Pancreas (tissue), 10 donors: ENCODE measurements around the gene SUSD3. TPM values are rescaled to one million over a fixed set of nuclear protein-coding genes. Genes with fewer than 3 reads are reported as not detected.

Experiments
- ATAC-seq, 4 donors: fragments of 200-7000 bp; cut with Tn5 transposase; one replicate each; pipeline versions ENCODE4 v1.8.0 to v1.9.1; 2020; ENCODE audit warnings: mild to moderate bottlenecking in 4 of 4, moderate library complexity in 4 of 4
- DNase-seq, 6 donors: peaks; one replicate each; pipeline ENCODE4 v3.0.0-alpha.2; 2020
- FAIRE-seq: peaks from 2 replicates; lab custom pipeline; 2012; peaks lifted over from hg19 to GRCh38; lab: Jason Lieb, UNC
- H3K27ac ChIP-seq, 4 donors: fragments of 200-600 bp; sonication (generic); 1 replicate in 3 of 4; 2 replicates in 1 of 4; pipeline versions ENCODE4 v1.5.0 to v1.8.0; 2020
- H3K27me3 ChIP-seq, 4 donors: fragments of 200-600 bp; one replicate each; pipeline ENCODE4 v1.8.0; 2021
- H3K36me3 ChIP-seq, 3 donors: fragments of 200-600 bp; sonication (generic) in 1 of 3; one replicate each; pipeline versions ENCODE4 v1.5.0 to v1.8.0; 2020 to 2021
- H3K4me1 ChIP-seq, 3 donors: fragments of 200-600 bp; one replicate each; pipeline ENCODE4 v1.8.0; 2021
- H3K4me3 ChIP-seq, 4 donors: fragments of 200-600 bp; sonication (generic) in 2 of 4; one replicate each; pipeline versions ENCODE4 v1.5.0 to v1.8.0; 2020 to 2021
- H3K9me3 ChIP-seq, 4 donors: fragments of 200-600 bp; one replicate each; pipeline ENCODE4 v1.8.0; 2021
- CTCF ChIP-seq, 4 donors: fragments of 200-600 bp; sonication (generic) in 3 of 4; IDR thresholded peaks; one replicate each; pipeline versions ENCODE4 v1.5.0 to v1.8.0; 2021; ENCODE audit warnings: antibody characterized with exemption in 4 of 4
- WGBS, 2 donors: extraction: QIAGEN DNeasy Blood & Tissue Kit; methylation state at CpG; one replicate each; pipeline ENCODE4 v1.1.7; 2013; 5-methylcytosine and 5-hydroxymethylcytosine counted together
- intact Hi-C, 3 donors: fragments of 100-400 bp; cut with DNase I; formaldehyde crosslinking; loops; one replicate each; pipeline versions ENCODE4 v1.11.1 to v1.14.2; 2022
- polyA plus RNA-seq, 2 donors: library from polyadenylated mRNA; stranded (reverse); fragments of 200-250 nt; gene quantifications; one replicate each; pipeline ENCODE4 v1.2.3, GENCODE V29; 2013
- total RNA-seq, 6 donors: library from RNA; stranded (reverse); fragmentation: NEBNext Ultra II Directional in 4 of 6; extraction: Animal tissue kit (Norgen Biotek cat#: 25700) in 4 of 6; gene quantifications; one replicate each; pipeline versions ENCODE4 v1.2.1 to v1.2.4, GENCODE V29; 2021 to 2023
- donor health status: healthy with polysubstance abuse.
- donor health status: DM: no; HTN: no; CAD: no; lungs with moderate emphysema.
- donor health status: DM: no; HTN: no; CAD: no.
- donor health status: control.
- donor health status: control.
- donor health status: Bipolar disorder and iron deficiency.
- donor health status: DM: yes; HTN: yes; CAD: no.
- donor health status: DM: no; HTN: no; CAD: no.
- donor health status: DM: no; HTN: no; CAD: no.
- donor health status: DM: yes; HTN: yes; CAD: no.

Gene SUSD3
- total and polyA plus RNA-seq, 8 donors: 0.16 to 2.8 (median 0.80) TPM

GRCh38 chr9:93132946-93133680 is 74.6 kb downstream of the SUSD3 start:
- WGBS, 2 donors: 10 to 12% methylated on average over 21 of the region's 21 CpGs
- no peaks in the 10 kb centered on the region for H3K9me3 ChIP-seq
- FAIRE-seq: no peak

GRCh38 chr9:93133681-93134014 is 75.1 kb downstream of the SUSD3 start:
- no peak for TF ChIP-seq CTCF (IDR thresholded peaks at IDR 0.05)
- intact Hi-C loops: no loop called here
- DNase-seq (peak; percentile 74 to 89 (median 84)), FAIRE-seq (no peak), ATAC-seq (peak; percentile 71 to 81 (median 79))
- H3K27ac ChIP-seq: peak overlapping the region; percentile 84 to 95 (median 94)
- WGBS, 2 donors: 1% methylated on average over 31 to 34 of the region's 34 CpGs
- H3K4me3 ChIP-seq: peak overlapping the region; percentile 76 to 94 (median 90)
- no peaks in the 10 kb centered on the region for H3K9me3 ChIP-seq
- no peaks in the 10 kb centered on the region for H3K27me3 ChIP-seq
- H3K36me3 ChIP-seq: no peaks in the 10 kb centered on the region
- H3K4me1 ChIP-seq: peaks cover 16 to 35% (median 20%) of the 10 kb centered on the region in 3 donors

More at GRCh38 chr9:93132946-93133680, 74.6 kb downstream of the SUSD3 start:
- DNase-seq (peak in 4 of 6 donors; percentile 43 to 82 (median 66)), ATAC-seq (peak; percentile 4 to 52 (median 10))
- no peak for TF ChIP-seq CTCF (IDR thresholded peaks at IDR 0.05)
- Histone ChIP-seq H3K36me3 (no peaks in the 10 kb centered on the region), H3K27me3 (no peaks in the 10 kb centered on the region), H3K4me1 (peaks cover 16 to 35% (median 20%) of the 10 kb centered on the region in 3 donors), H3K4me3 (peak overlapping the region; percentile 76 to 94 (median 90)), H3K27ac (peak overlapping the region; percentile 84 to 95 (median 94))
- intact Hi-C loops: no loop called here

- Histone ChIP-seq H3K9me3 (no peaks in the 10 kb centered on the region), H3K4me3 (peak within 1 kb of the TSS; percentile 76 to 94 (median 90)), H3K36me3 (no peaks in the 10 kb centered on the region), H3K4me1 (peaks cover 16 to 35% (median 20%) of the 10 kb centered on the region in 3 donors), H3K27ac (peak within 1 kb of the TSS; percentile 84 to 95 (median 94)), H3K27me3 (no peaks in the 10 kb centered on the region)
- intact Hi-C loops: no loop called here
- 0% methylated on average over 49 to 78 of the region's 78 CpGs for WGBS, 2 donors
- ATAC-seq: peak; percentile 80 to 90 (median 86)
- no peak for FAIRE-seq
- no peak for TF ChIP-seq CTCF (IDR thresholded peaks at IDR 0.05)
- DNase-seq: peak; percentile 66 to 90 (median 76)
Measured at GRCh38 chr9:93134015-93134739, 75.7 kb downstream of the SUSD3 start, which contains the start of gene NINJ1. TSS of gene NINJ1 (minus strand) at chr9:93134251. CDS start at chr9:93134217, 34 bp downstream.

Other genes starting within 250 kb of the SUSD3 start
- gene ZNF484, start 180.7 kb upstream of the SUSD3 start, total RNA-seq: 1 to 10 TPM; 2.2 to 5.9 (median 2.8) TPM
- gene ZNF484, start 180.7 kb upstream of the SUSD3 start, polyA plus RNA-seq: 1 to 10 TPM in 1 of 2 donors, under 1 TPM in 1; 0.84 to 2.0 TPM
- gene FGD3, start 111.2 kb upstream of the SUSD3 start, total RNA-seq: 10 to 100 TPM in 1 of 6 donors, 1 to 10 TPM in 5; 5.0 to 10.4 (median 6.3) TPM
- 10 to 100 TPM; 12.1 to 27.7 TPM for gene FGD3, start 111.2 kb upstream of the SUSD3 start, polyA plus RNA-seq
- 10 to 100 TPM in 1 of 6 donors, 1 to 10 TPM in 5; 4.3 to 11.0 (median 7.0) TPM for gene CARD19, start 37.5 kb downstream of the SUSD3 start, total RNA-seq
- gene CARD19, start 37.5 kb downstream of the SUSD3 start, polyA plus RNA-seq: 10 to 100 TPM; 15.7 to 20.4 TPM
- 10 to 100 TPM; 15.6 to 33.2 (median 19.3) TPM for gene NINJ1, start 75.5 kb downstream of the SUSD3 start, total RNA-seq
- gene NINJ1, start 75.5 kb downstream of the SUSD3 start, polyA plus RNA-seq: 10 to 100 TPM; 26.2 to 28.1 TPM
- gene WNK2, start 125.4 kb downstream of the SUSD3 start, total RNA-seq: 100 to 1,000 TPM in 1 of 6 donors, 10 to 100 TPM in 5; 53.5 to 114 (median 89.4) TPM
- gene WNK2, start 125.4 kb downstream of the SUSD3 start, polyA plus RNA-seq: 100 to 1,000 TPM in 1 of 2 donors, 10 to 100 TPM in 1; 77.4 to 121 TPM